Measurements from ENCODE around the gene FBLN1.
"Not testable (repeated sequence)": the region's sequence is repeated elsewhere in the genome, so short reads cannot be mapped to it uniquely, and the experiment has no call there.

FBLN1 gene

GRCh38 chr22:45616432-45616831 is 113.7 kb downstream of the FBLN1 start:
- no peak for DNase-seq

- no peak for DNase-seq
Measured at GRCh38 chr22:45617948-45618347, 115.3 kb downstream of the FBLN1 start.

- no peak for DNase-seq
Measured at GRCh38 chr22:45620706-45621105, 118.0 kb downstream of the FBLN1 start.

GRCh38 chr22:45621836-45622600 is 119.3 kb downstream of the FBLN1 start:
- no peak for DNase-seq

- not testable (repeated sequence) for DNase-seq
Measured at GRCh38 chr22:45623464-45624145, 120.9 kb downstream of the FBLN1 start.

- DNase-seq = no peak
Measured at GRCh38 chr22:45626198-45626651, 123.5 kb downstream of the FBLN1 start.

GRCh38 chr22:45627489-45628233 is 125.0 kb downstream of the FBLN1 start:
- DNase-seq = no peak

- DNase-seq = no peak
Measured at GRCh38 chr22:45628515-45628914, 125.8 kb downstream of the FBLN1 start.

GRCh38 chr22:45629469-45630089 is 126.9 kb downstream of the FBLN1 start:
- no peak for DNase-seq

GRCh38 chr22:45630436-45630835 is 127.8 kb downstream of the FBLN1 start:
- no peak for DNase-seq

GRCh38 chr22:45631140-45631840 is 128.6 kb downstream of the FBLN1 start:
- no peak for DNase-seq

GRCh38 chr22:45631841-45632238 is 129.2 kb downstream of the FBLN1 start:
- no peak for DNase-seq

GRCh38 chr22:45632791-45633515 is 130.3 kb downstream of the FBLN1 start:
- DNase-seq = no peak

GRCh38 chr22:45636683-45637082 is 134.0 kb downstream of the FBLN1 start:
- no peak for DNase-seq

GRCh38 chr22:45638197-45638596 is 135.5 kb downstream of the FBLN1 start:
- DNase-seq = no peak

- DNase-seq = no peak
Measured at GRCh38 chr22:45638834-45639746, 136.4 kb downstream of the FBLN1 start.

GRCh38 chr22:45639747-45640102 is 137.0 kb downstream of the FBLN1 start:
- DNase-seq = no peak

- DNase-seq = no peak
Measured at GRCh38 chr22:45640291-45640940, 137.7 kb downstream of the FBLN1 start.

GRCh38 chr22:45640941-45641621 is 138.4 kb downstream of the FBLN1 start:
- DNase-seq = no peak

- no peak for DNase-seq
Measured at GRCh38 chr22:45642986-45643385, 140.3 kb downstream of the FBLN1 start.
